ENCODE data around the gene RRP12. TPM values are rescaled to one million over a fixed set of nuclear protein-coding genes. Genes with fewer than 3 reads are reported as not detected.
"Not testable (repeated sequence)": the region's sequence is repeated elsewhere in the genome, so short reads cannot be mapped to it uniquely, and the experiment has no call there.

RRP12 gene
- total RNA-seq, 4 donors from 2014 or later: 14.7 to 50.7 (median 24.4) TPM

DNA sequence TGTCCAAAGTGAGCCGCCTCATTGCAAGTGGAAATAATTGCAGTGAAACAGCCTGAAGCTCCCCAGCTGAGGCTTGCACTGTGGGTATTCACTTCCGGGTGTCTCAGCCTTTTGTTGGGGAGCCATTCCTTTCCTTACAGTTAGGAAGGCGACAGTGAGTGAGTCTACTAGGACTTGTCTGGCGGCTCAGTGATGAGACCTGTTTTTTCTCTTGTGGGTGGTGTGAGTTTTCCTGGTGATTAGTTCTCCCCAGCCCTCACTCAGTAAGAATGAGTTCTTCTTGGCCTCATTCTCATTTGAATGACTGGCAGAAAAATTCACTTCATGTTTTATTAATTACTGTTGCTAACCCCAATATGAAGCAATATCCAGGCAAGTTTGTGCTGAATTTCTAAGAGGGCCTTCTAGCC lies 27.4 kb upstream of the RRP12 start:
- Histone ChIP-seq H3K4me1 (peaks cover 4 to 31% (median 22%) of the 10 kb centered on the region in 4 donors), H3K27ac (peak overlapping the region in 2 of 4 donors; percentile 41 to 46), H3K4me3 (no peak overlapping the region), H3K9me3 (no peaks in the 10 kb centered on the region), H3K36me3 (peaks cover 0 to 35% (median 13%) of the 10 kb centered on the region in 3 donors), H3K27me3 (no peaks in the 10 kb centered on the region)
- DNase-seq (ENCODE audit: low spot score in 2 of 2): no peak
- TF ChIP-seq EP300 (IDR thresholded peaks at IDR 0.05) (no peak), POLR2A (IDR thresholded peaks at IDR 0.05) (no peak)
- TF ChIP-seq, protein P1, sequence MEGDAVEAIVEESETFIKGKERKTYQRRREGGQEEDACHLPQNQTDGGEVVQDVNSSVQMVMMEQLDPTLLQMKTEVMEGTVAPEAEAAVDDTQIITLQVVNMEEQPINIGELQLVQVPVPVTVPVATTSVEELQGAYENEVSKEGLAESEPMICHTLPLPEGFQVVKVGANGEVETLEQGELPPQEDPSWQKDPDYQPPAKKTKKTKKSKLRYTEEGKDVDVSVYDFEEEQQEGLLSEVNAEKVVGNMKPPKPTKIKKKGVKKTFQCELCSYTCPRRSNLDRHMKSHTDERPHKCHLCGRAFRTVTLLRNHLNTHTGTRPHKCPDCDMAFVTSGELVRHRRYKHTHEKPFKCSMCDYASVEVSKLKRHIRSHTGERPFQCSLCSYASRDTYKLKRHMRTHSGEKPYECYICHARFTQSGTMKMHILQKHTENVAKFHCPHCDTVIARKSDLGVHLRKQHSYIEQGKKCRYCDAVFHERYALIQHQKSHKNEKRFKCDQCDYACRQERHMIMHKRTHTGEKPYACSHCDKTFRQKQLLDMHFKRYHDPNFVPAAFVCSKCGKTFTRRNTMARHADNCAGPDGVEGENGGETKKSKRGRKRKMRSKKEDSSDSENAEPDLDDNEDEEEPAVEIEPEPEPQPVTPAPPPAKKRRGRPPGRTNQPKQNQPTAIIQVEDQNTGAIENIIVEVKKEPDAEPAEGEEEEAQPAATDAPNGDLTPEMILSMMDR (IDR thresholded peaks at IDR 0.05): no peak
- 54 to 64% methylated on average over 4 of the region's 4 CpGs for WGBS, 2 donors

DNA sequence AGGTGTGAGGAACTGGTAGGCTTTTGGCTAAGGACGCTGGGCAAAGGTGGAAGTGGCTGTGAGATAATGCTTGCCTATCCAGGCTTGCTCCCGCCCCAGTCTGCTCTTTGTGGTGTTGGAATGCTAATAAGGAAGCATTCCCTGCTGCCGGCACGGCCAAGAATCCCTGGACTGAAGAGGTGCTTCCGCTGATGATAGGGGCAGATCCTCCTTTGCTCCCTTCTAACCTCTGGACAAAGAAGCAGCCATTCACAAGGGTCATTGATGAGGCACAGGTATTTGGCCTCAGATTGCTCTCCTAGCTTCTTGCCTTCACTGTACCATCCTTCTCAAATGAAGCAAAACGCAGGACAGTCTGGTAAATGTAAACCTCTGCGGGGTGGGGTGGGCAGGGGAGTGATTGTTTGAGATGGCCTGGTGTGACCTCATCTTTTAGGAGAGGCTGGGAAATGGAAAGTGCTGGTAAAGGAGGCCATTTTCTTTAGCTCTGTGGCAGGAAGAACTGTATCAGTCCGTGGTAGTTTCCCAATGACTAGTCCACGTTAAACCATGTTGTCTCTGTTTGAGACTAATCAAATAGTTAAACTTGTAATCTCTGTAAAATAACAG lies 26.5 kb upstream of the RRP12 start:
- H3K4me1 ChIP-seq: peaks cover 4 to 31% (median 22%) of the 10 kb centered on the region in 4 donors
- 14% methylated on average over 9 of the region's 9 CpGs for WGBS, 2 donors
- no peaks in the 10 kb centered on the region for H3K27me3 ChIP-seq
- peaks cover 0 to 31% (median 10%) of the 10 kb centered on the region in 3 donors for H3K36me3 ChIP-seq
- TF ChIP-seq EP300 (IDR thresholded peaks at IDR 0.05): no peak
- no peak for TF ChIP-seq POLR2A (IDR thresholded peaks at IDR 0.05)
- TF ChIP-seq, protein P1 (IDR thresholded peaks at IDR 0.05): no peak
- peak overlapping the region; percentile 78 to 98 (median 84) for H3K4me3 ChIP-seq
- H3K9me3 ChIP-seq: no peaks in the 10 kb centered on the region
- DNase-seq (ENCODE audit: low spot score in 2 of 2): no peak
- peak overlapping the region in 3 of 4 donors; percentile 89 to 92 (median 90) for H3K27ac ChIP-seq

DNA sequence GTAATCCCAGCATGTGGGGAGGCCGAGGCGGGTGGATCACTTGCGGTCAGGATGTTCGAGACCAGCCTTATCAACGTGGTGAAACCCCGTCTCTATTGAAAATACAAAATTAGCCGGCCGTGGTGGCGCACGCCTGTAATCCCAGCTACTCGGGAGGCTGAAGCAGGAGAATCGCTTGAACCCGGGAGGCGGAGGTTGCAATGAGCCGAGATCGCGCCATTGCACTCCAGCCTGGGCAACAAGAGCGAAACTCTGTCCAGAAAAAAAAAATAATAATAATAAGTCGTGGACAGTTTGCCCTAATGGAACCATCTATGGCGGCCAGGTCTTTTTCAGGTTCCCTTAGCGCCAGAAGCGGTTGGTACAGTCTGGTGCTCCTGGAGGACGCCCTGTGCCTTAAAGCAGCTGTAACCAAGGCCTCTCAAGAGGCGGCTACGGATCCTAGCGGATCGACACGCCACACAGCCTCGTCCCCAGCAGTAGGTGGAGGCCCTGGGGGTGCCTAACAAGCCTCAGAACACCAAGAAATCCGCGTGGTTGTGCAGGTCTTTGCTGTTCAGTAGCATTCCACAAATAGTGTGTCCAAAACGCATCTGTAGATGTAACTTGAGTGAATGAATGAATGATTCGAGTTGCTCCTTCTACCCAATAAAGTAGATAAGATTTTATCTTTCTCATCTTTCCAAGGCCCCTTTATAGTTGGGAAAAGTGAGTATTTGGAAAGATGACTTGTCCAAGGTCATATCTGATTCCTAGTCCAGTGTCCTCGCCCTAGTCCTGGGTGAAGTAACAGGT lies 25.8 kb upstream of the RRP12 start:
- WGBS, 2 donors: 9 to 14% methylated on average over 34 of the region's 34 CpGs
- peak overlapping the region; percentile 78 to 98 (median 84) for H3K4me3 ChIP-seq
- H3K9me3 ChIP-seq: no peaks in the 10 kb centered on the region
- DNase-seq (ENCODE audit: low spot score in 2 of 2): no peak
- no peaks in the 10 kb centered on the region for H3K27me3 ChIP-seq
- peaks cover 4 to 31% (median 22%) of the 10 kb centered on the region in 4 donors for H3K4me1 ChIP-seq
- H3K36me3 ChIP-seq: peaks cover 0 to 27% (median 8%) of the 10 kb centered on the region in 3 donors
- peak overlapping the region; percentile 72 to 92 (median 90) for H3K27ac ChIP-seq
- TF ChIP-seq, protein P1 (IDR thresholded peaks at IDR 0.05): no peak
- TF ChIP-seq EP300 (IDR thresholded peaks at IDR 0.05): no peak
- no peak for TF ChIP-seq POLR2A (IDR thresholded peaks at IDR 0.05)

DNA sequence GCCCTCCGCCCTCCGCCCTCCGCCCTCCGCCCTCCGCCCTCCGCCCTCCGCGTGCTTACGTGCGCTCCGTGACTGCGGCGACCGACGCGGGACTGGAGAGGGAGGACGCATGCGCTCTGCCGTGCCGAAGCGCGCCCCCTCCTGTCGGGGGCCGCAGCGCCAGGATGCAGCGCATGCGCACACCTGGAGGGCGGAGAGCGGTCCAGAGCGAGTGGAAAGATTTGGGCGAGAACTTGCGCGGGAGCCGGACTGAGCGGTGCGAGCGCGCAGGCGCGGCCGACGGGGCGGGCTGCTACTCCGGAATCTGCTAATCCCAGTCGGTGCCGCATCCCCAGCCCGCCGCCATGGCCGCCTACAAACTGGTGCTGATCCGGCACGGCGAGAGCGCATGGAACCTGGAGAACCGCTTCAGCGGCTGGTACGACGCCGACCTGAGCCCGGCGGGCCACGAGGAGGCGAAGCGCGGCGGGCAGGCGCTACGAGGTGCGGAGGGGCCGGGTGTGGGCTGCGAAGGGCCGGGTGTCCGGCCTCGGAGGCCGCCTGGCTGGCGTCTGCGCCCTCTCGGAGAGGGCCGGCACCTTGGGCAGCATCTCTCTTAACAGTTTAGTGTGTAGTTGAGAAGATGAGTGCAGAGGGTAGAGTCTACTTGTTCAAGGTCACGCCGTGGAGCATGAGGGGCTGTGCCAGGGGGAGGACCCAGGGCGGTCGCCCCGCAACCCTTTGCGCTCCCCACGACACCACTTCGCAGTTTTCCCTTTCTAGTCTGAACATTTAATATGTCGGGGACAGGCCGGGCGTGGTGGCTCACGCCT lies 25.0 kb upstream of the RRP12 start, which contains the start of gene PGAM1:
Gene PGAM1 (plus strand): TSS at position 228 of the 812 bp plus-strand sequence. CDS start 117 bp downstream, at position 345.
- H3K36me3 ChIP-seq: peaks cover 0 to 19% (median under 1%) of the 10 kb centered on the region in 3 donors
- no peaks in the 10 kb centered on the region for H3K27me3 ChIP-seq
- peaks cover 4 to 31% (median 22%) of the 10 kb centered on the region in 4 donors for H3K4me1 ChIP-seq
- no peaks in the 10 kb centered on the region for H3K9me3 ChIP-seq
- peak within 1 kb of the TSS; percentile 78 to 98 (median 84) for H3K4me3 ChIP-seq
- peak; percentile 85 to 87 for DNase-seq (ENCODE audit: low spot score in 2 of 2)
- peak within 1 kb of the TSS; percentile 72 to 93 (median 90) for H3K27ac ChIP-seq
- TF ChIP-seq EP300 (IDR thresholded peaks at IDR 0.05) (peak; percentile 83 to 97), POLR2A (IDR thresholded peaks at IDR 0.05) (peak; percentile 70 to 79)
- TF ChIP-seq, protein P1 (IDR thresholded peaks at IDR 0.05): peak; percentile 63 to 86 (median 80)
- WGBS, 2 donors: 0 to 1% methylated on average over 35 to 52 of the region's 90 CpGs

DNA sequence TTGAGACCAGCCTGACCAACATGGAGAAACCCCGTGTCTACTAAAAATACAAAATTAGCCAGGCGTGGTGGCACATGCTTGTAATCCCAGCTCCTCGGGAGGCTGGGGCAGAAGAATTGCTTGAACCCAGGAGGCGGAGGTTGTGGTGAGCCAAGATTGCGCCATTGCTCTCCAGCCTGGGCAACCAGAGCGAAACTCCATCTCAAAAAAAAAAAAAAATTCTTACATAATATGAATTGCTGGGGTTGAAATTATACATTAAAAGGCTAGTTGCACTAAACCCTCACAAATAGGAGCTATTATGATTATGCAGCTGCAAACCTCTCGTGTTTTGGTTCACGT lies 22.6 kb upstream of the RRP12 start:
- H3K4me3 ChIP-seq; H3K9me3 ChIP-seq; H3K27me3 ChIP-seq; H3K36me3 ChIP-seq; DNase-seq (ENCODE audit: low spot score in 2 of 2): not testable (repeated sequence)
- peak overlapping the region in 1 of 4 donors; percentile 18 for H3K27ac ChIP-seq
- H3K4me1 ChIP-seq: peaks cover 4 to 26% (median 22%) of the 10 kb centered on the region in 4 donors
- 76 to 78% methylated on average over 8 of the region's 8 CpGs for WGBS, 2 donors
